Liver (tissue), 9 donors: ENCODE measurements around the gene SEMA4D. TPM values are rescaled to one million over a fixed set of nuclear protein-coding genes. Genes with fewer than 3 reads are reported as not detected.

ENCODE experiments used
- DNase-seq: peaks from one replicate; pipeline ENCODE4 v3.0.0-alpha.2; 2017; ENCODE audit warnings: low spot score
- H3K27ac ChIP-seq, 2 donors: one replicate each; pipeline ENCODE4 v1.7.0; 2013; ENCODE audit warnings: inconsistent platforms in 2 of 2, low read length in 2 of 2, control low read depth in 1 of 2, low read depth in 1 of 2, mild to moderate bottlenecking in 1 of 2
- H3K27me3 ChIP-seq, 4 donors: one replicate each; pipeline versions ENCODE4 v1.6.1 to v1.7.0; 2013; ENCODE audit warnings: low read length in 3 of 4, inconsistent platforms in 1 of 4, mild to moderate bottlenecking in 1 of 4, moderate library complexity in 1 of 4; ENCODE audit not compliant: control insufficient read depth in 4 of 4, insufficient read depth in 4 of 4
- H3K36me3 ChIP-seq, 4 donors: one replicate each; pipeline versions ENCODE4 v1.6.1 to v1.7.0; 2013; ENCODE audit warnings: low read length in 3 of 4, mild to moderate bottlenecking in 3 of 4, low read depth in 1 of 4, moderate library complexity in 1 of 4; ENCODE audit not compliant: control insufficient read depth in 4 of 4, insufficient read depth in 3 of 4
- H3K4me1 ChIP-seq, 4 donors: one replicate each; pipeline versions ENCODE4 v1.6.1 to v1.7.0; 2013; ENCODE audit warnings: low read length in 3 of 4, mild to moderate bottlenecking in 3 of 4, moderate library complexity in 1 of 4; ENCODE audit not compliant: control insufficient read depth in 4 of 4, insufficient read depth in 4 of 4
- H3K4me3 ChIP-seq, 3 donors: one replicate each; pipeline versions ENCODE4 v1.6.1 to v1.7.0; 2013; ENCODE audit warnings: low read length in 3 of 3, control low read depth in 1 of 3, low read depth in 1 of 3, mild to moderate bottlenecking in 1 of 3
- H3K9ac ChIP-seq, 2 donors: one replicate each; pipeline ENCODE4 v1.7.0; 2013; ENCODE audit warnings: low read length in 2 of 2, mild to moderate bottlenecking in 2 of 2, moderate library complexity in 2 of 2, control low read depth in 1 of 2, low read depth in 1 of 2
- H3K9me3 ChIP-seq, 4 donors: one replicate each; pipeline versions ENCODE4 v1.6.1 to v1.7.0; 2013; ENCODE audit warnings: low read length in 3 of 4; ENCODE audit not compliant: control insufficient read depth in 4 of 4
- ATF3 ChIP-seq: IDR thresholded peaks from 2 replicates; pipeline ENCODE4 v1.6.1; 2016; ENCODE audit warnings: antibody characterized with exemption
- CTCF ChIP-seq: fragments of 150-350 bp; IDR thresholded peaks from 2 replicates; pipeline ENCODE4 v1.5.1; 2017; ENCODE audit warnings: improper control_type of control experiment, low read depth, low read length; ENCODE audit not compliant: missing input control
- EGR1 ChIP-seq, 2 donors: IDR thresholded peaks; 2 replicates each; pipeline ENCODE4 v1.6.1; 2016 to 2018; ENCODE audit warnings: antibody characterized with exemption in 2 of 2, low read depth in 2 of 2
- FOXA1 ChIP-seq: IDR thresholded peaks from 2 replicates; pipeline ENCODE4 v1.6.1; 2016; ENCODE audit warnings: antibody characterized with exemption
- FOXA2 ChIP-seq: IDR thresholded peaks from 2 replicates; pipeline ENCODE4 v1.6.1; 2016; ENCODE audit warnings: antibody characterized with exemption
- GABPA ChIP-seq, 2 donors: IDR thresholded peaks in 1 of 2; conservative IDR thresholded peaks in 1 of 2; 2 replicates each; pipeline ENCODE4 v1.6.1; 2016; ENCODE audit warnings: antibody characterized with exemption in 2 of 2, mild to moderate bottlenecking in 1 of 2, moderate library complexity in 1 of 2
- HNF4A ChIP-seq, 2 donors: conservative IDR thresholded peaks; 2 replicates each; pipeline ENCODE4 v1.6.1; 2016; ENCODE audit warnings: antibody characterized with exemption in 2 of 2, mild to moderate bottlenecking in 2 of 2
- HNF4G ChIP-seq: IDR thresholded peaks from 2 replicates; pipeline ENCODE4 v1.6.1; 2016; ENCODE audit warnings: antibody characterized with exemption
- JUND ChIP-seq, 2 donors: IDR thresholded peaks; 2 replicates each; pipeline ENCODE4 v1.6.1; 2016; ENCODE audit warnings: antibody characterized with exemption in 2 of 2
- MAX ChIP-seq: IDR thresholded peaks from 2 replicates; pipeline ENCODE4 v1.6.1; 2016; ENCODE audit warnings: antibody characterized with exemption
- NR2F2 ChIP-seq: IDR thresholded peaks from 2 replicates; pipeline ENCODE4 v1.6.1; 2016; ENCODE audit warnings: antibody characterized with exemption
- RAD21 ChIP-seq, 2 donors: IDR thresholded peaks; 2 replicates each; pipeline ENCODE4 v1.6.1; 2016; ENCODE audit warnings: antibody characterized with exemption in 2 of 2, mild to moderate bottlenecking in 2 of 2
- RXRA ChIP-seq, 2 donors: IDR thresholded peaks; 2 replicates each; pipeline ENCODE4 v1.6.1; 2017 to 2018; ENCODE audit warnings: antibody characterized with exemption in 2 of 2, mild to moderate bottlenecking in 1 of 2
- SP1 ChIP-seq: IDR thresholded peaks from 2 replicates; pipeline ENCODE4 v1.6.1; 2018; ENCODE audit warnings: antibody characterized with exemption, mild to moderate bottlenecking
- TAF1 ChIP-seq: conservative IDR thresholded peaks from 2 replicates; pipeline ENCODE4 v1.6.1; 2016; ENCODE audit warnings: antibody characterized with exemption, mild to moderate bottlenecking
- YY1 ChIP-seq: IDR thresholded peaks from 2 replicates; pipeline ENCODE4 v1.6.1; 2016; ENCODE audit warnings: antibody characterized with exemption, mild to moderate bottlenecking
- WGBS: extraction: QIAGEN DNeasy Blood & Tissue Kit; methylation state at CpG from one replicate; pipeline ENCODE4 v1.1.7; 2013; 5-methylcytosine and 5-hydroxymethylcytosine counted together
- polyA plus RNA-seq, 2 donors: library from polyadenylated mRNA; stranded (reverse) in 1 of 2; unstranded in 1 of 2; fragments of 200-250 nt in 1 of 2; fragments of >200 nt in 1 of 2; fragmentation: Nextera tagmentation in 1 of 2; extraction: Ambion mirVana in 1 of 2; gene quantifications; one replicate each; pipeline versions ENCODE4 v1.2.1 to v1.2.3, GENCODE V29; 2013 to 2015
- total RNA-seq, 2 donors: library from RNA; depleted of rRNA; stranded (reverse); fragments of >200 nt; gene quantifications; one replicate each; pipeline ENCODE4 v1.2.3, GENCODE V29; 2014
- TF ChIP-seq, protein P1 (sequence below): IDR thresholded peaks from 2 replicates; pipeline ENCODE4 v1.6.1; 2016; ENCODE audit warnings: antibody characterized with exemption, mild to moderate bottlenecking
- TF ChIP-seq, protein P2 (sequence below): IDR thresholded peaks from 2 replicates; pipeline ENCODE4 v1.6.1; 2016; ENCODE audit warnings: antibody characterized with exemption
- donor health status: healthy.
- donor health status: healthy.
- donor health status: healthy.
- donor health status: healthy.
- donor health status: healthy.

Gene SEMA4D
- total and polyA plus RNA-seq, 4 donors = 1.4 to 12.0 (median 4.1) TPM

DNA sequence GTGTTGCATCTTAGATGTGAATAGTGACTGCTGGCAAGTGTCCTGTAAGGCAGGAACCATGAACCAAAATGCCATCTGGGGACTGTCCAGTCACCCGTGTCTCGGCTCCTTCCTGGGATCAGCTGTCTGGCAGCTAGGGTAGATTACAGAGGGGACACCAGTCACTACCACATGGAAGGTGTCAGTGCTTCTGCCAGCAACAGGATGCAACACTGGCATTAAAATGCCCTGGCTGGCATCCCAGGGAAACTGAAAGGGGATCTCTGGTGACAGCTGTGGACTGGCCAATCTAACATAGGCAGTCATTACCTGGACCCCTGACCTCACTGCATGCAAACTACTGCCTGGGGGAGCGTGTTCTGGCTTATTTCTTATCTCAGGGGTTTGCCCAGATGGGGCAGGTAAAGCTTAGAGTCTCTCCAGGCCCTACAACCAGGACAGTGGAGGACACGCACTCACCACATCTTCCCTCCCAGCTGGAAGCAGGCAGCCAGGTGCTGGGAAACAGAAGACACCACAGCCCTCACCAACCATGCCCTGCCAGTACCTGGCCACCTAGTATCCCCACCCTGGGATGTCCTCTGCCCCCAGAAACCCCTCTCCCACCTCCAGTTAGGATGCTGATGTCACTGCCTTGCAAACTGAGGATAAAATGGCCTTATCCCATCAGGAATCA is 83.8 kb downstream of the SEMA4D start:
- Histone ChIP-seq H3K9ac (no peak overlapping the region), H3K4me1 (no peaks in the 10 kb centered on the region), H3K27me3 (no peaks in the 10 kb centered on the region), H3K27ac (no peak overlapping the region), H3K36me3 (no peaks in the 10 kb centered on the region), H3K4me3 (no peak overlapping the region), H3K9me3 (no peaks in the 10 kb centered on the region)
- no peak for DNase-seq
- TF ChIP-seq RAD21 (IDR thresholded peaks at IDR 0.05) = no peak
- TF ChIP-seq GABPA (IDR thresholded peaks at IDR 0.05 in 1 of 2, conservative IDR thresholded peaks at IDR 0.05 in 1 of 2) = no peak
- no peak for TF ChIP-seq YY1
- no peak for TF ChIP-seq FOXA2
- TF ChIP-seq, protein P1, sequence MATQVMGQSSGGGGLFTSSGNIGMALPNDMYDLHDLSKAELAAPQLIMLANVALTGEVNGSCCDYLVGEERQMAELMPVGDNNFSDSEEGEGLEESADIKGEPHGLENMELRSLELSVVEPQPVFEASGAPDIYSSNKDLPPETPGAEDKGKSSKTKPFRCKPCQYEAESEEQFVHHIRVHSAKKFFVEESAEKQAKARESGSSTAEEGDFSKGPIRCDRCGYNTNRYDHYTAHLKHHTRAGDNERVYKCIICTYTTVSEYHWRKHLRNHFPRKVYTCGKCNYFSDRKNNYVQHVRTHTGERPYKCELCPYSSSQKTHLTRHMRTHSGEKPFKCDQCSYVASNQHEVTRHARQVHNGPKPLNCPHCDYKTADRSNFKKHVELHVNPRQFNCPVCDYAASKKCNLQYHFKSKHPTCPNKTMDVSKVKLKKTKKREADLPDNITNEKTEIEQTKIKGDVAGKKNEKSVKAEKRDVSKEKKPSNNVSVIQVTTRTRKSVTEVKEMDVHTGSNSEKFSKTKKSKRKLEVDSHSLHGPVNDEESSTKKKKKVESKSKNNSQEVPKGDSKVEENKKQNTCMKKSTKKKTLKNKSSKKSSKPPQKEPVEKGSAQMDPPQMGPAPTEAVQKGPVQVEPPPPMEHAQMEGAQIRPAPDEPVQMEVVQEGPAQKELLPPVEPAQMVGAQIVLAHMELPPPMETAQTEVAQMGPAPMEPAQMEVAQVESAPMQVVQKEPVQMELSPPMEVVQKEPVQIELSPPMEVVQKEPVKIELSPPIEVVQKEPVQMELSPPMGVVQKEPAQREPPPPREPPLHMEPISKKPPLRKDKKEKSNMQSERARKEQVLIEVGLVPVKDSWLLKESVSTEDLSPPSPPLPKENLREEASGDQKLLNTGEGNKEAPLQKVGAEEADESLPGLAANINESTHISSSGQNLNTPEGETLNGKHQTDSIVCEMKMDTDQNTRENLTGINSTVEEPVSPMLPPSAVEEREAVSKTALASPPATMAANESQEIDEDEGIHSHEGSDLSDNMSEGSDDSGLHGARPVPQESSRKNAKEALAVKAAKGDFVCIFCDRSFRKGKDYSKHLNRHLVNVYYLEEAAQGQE = no peak
- TF ChIP-seq RXRA (IDR thresholded peaks at IDR 0.05) = no peak
- TF ChIP-seq TAF1 = no peak
- no peak for TF ChIP-seq HNF4A (conservative IDR thresholded peaks at IDR 0.05)
- TF ChIP-seq JUND (IDR thresholded peaks at IDR 0.05) = no peak
- no peak for TF ChIP-seq EGR1 (IDR thresholded peaks at IDR 0.05; ENCODE audit: low read depth in 2 of 2)
- no peak for TF ChIP-seq ATF3
- TF ChIP-seq SP1 = no peak
- TF ChIP-seq HNF4G = no peak
- TF ChIP-seq, protein P2, sequence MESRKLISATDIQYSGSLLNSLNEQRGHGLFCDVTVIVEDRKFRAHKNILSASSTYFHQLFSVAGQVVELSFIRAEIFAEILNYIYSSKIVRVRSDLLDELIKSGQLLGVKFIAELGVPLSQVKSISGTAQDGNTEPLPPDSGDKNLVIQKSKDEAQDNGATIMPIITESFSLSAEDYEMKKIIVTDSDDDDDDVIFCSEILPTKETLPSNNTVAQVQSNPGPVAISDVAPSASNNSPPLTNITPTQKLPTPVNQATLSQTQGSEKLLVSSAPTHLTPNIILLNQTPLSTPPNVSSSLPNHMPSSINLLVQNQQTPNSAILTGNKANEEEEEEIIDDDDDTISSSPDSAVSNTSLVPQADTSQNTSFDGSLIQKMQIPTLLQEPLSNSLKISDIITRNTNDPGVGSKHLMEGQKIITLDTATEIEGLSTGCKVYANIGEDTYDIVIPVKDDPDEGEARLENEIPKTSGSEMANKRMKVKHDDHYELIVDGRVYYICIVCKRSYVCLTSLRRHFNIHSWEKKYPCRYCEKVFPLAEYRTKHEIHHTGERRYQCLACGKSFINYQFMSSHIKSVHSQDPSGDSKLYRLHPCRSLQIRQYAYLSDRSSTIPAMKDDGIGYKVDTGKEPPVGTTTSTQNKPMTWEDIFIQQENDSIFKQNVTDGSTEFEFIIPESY = no peak
- no peak for TF ChIP-seq CTCF
- TF ChIP-seq MAX = no peak
- TF ChIP-seq NR2F2 = no peak
- TF ChIP-seq FOXA1 = no peak
- WGBS = 94% methylated on average over 4 of the region's 4 CpGs
